Measurements from ENCODE around the gene BACH2.
A peak's percentile ranks its signal among the peaks of the same experiment; 100 is the strongest.
"Not testable (repeated sequence)": the region's sequence is repeated elsewhere in the genome, so short reads cannot be mapped to it uniquely, and the experiment has no call there.

The BACH2 gene

DNA sequence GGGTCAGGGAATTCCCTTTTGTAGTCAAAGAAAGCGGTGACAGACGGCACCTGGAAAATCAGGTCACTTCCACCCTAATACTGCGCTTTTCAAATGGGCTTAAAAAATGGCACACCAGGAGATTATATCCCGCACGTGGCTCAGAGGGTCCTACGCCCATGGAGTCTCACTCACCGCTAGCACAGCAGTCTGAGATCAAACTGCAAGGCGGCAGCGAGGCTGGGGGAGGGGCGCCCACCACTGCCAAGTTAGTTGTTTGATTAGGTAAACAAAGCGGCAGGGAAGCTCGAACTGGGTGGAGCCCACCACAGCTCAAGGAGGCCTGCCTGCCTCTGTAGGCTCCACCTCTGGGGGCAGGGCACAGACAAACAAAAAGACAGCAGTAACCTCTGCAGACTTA is 242.4 kb downstream of the BACH2 start:
- DNase-seq = not testable (repeated sequence)

DNA sequence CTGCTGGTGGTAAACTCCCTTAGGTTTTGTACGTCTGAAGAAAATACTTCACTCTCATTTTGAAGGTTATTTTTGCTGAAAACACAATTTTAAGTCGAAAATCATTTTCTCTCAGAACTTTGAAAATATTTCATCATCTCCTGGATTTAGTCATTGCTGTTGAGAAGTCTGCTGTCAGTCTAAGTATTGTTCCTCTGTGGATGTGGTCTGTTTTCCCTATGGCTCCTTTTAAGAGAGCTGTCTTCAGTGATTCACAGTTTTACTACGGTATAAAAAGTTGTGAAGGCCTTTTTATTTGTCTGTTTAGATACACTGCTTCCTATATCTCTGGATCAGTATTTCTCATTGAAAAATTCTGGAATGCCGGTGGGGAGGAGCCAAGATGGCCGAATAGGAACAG is 243.0 kb downstream of the BACH2 start:
- no peak for DNase-seq

DNA sequence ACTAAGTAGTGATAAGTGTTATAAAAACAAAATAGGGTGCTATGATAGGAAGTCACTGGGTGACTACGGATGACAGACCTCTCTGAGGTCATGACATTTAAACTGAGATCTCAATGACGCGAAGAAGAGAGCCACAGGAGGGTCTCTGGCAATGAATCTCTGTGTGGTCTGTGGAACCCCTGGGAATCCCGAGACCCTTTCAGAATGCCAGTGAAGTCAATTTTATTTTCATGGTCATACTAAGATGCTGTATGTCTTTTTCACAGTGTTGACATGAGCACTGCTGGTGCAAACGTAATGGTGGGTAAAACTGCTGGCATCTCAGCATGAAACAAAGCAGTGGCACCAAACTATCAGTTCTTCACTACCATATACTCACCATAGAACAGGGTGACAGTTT is 247.3 kb downstream of the BACH2 start:
- DNase-seq = no peak

DNA sequence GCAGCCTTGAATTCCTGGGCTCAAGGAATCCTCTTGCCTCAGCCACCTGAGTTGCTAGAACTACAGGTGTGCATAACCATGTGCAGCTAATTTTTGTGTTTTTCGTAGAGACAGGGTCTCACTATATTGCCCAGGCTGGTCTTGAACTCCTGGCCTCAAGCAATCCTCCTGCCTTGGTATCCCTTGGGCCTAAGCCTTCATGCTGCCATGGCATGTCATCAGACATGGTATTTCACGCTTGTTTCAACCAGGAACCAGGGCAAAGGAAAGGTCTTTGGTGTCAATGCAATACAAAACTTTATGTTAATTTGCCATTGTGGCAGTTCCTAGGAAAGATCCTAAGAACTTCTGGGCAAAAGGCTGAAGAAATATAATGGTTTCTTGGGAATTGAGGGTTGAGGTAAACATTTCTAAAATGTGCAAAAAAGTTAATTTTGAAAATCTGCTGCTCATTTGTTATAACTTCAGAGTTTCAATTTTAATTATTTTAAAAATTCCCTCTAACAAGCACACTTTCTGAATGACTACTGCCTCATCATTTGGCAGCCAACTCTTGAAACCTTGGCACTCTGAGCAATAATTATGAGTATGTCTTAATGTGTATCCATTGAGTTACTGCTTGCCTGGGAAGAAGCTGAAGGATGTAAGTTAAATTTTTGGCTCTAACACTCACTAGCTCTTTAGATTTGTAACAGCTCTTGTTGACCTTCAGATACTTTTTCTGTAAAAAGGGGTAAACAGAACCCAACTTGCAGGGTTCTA is 248.3 kb downstream of the BACH2 start:
- no peak for DNase-seq

DNA sequence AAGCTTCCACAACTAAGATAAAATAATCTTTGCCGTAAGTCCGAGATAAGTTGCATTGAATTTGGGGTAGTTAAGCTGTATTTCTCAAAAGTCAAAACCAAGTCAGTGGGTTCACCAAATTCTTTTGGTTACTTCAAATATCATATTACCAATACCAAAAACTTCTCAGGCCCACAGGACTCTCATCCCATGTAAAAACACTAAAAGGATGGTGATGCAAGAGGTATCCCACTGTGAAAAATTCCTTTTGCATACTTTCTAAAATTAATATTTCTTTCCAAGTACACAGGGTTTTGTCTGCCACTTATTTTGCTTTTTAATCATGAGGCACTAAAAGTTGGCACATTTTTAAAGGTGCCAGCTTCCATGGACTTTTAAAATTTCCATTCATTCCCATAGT is 251.1 kb downstream of the BACH2 start:
- no peak for DNase-seq

DNA sequence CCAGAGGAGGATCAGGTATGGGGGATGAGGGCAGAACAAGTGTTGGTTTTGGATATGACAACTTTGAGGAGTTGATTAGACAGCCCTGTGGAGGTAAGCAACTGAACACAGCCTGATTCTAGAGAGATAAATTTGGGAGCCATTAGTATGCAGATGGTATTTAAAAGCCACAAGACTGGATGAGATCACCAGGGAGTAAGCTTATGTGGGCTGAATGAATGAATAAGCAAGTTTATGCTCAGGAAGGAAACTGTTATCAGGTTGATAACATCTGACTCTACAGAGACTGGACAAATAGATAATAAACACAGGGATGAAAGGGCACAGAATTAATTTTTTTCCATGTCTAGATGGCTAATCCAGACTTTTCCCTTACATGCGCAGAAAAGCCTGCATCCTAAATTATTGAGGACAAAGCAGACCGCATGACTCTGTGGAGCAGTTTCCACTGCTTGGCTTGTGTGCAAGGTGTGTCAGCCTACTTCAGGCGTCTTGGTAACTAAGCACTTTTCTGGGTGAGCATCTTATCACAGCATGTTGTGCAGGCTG is 251.7 kb downstream of the BACH2 start:
- no peak for DNase-seq

DNA sequence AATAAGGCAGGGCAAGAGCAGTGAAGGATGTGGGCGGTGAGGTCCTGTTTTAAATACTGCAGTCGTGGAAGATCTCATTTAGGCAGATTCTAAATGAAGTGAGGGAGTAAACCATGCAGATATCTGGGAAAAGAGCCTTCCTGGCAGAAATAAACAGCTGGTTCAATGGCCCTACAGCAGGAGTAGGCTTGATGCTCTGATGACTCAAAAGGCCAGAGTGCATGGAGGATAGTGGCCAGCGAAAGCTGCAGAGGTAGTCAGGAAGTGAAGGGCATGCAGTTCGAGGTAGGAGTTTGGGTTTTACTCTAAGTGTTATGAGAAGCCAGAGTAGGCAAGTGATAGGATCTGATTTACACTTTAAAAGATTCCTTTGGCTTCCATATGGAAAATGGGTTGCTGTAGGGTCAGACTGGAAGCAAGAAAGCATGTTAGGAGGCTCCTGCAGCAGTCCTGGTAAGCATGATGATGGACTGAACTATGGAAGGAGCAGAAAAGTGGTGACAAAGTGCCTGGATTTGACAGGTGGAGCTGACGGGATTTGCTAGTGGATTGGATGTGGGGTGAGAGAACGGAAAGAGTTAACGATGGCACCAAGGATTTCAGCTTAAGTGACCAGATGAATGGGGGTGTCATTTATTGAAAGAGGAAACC is 252.3 kb downstream of the BACH2 start:
- DNase-seq = no peak

DNA sequence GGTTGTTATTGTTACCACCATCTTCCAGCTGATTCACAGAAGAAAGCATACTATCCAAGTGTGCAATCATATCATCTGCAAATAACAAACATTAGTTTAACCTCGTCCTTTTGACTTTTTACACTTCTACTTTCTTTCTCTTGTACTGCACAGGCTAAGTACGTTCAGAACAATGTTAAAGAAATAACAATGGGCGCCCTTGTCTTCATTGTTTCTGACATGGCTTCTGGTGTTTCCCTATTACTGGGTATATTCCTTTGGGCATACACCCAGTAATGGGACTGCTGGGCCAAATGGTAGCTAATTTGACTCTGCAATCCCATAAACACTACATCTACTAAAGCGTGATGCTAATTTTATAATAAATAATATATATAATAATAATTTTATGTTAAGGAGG is 255.7 kb downstream of the BACH2 start:
- DNase-seq = no peak

DNA sequence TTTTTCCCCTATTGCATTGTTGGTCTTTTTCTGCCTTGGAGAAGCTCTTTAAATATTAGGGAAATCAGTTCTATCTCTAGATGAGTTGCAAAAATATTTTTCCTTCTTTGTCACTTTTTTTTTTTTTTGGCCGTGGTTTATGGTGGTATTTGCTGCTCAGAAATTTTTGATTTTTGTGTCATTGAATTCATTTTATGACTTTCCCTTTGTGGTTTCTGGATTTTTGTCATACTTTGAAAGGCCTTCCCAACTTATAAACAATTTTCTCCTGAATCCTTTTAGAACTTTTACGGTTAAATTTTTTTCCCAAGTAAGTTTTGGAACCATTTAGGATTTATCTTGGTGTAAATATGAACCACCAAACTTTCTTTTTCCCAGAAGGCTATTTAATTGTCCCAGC is 256.7 kb downstream of the BACH2 start:
- DNase-seq = no peak

DNA sequence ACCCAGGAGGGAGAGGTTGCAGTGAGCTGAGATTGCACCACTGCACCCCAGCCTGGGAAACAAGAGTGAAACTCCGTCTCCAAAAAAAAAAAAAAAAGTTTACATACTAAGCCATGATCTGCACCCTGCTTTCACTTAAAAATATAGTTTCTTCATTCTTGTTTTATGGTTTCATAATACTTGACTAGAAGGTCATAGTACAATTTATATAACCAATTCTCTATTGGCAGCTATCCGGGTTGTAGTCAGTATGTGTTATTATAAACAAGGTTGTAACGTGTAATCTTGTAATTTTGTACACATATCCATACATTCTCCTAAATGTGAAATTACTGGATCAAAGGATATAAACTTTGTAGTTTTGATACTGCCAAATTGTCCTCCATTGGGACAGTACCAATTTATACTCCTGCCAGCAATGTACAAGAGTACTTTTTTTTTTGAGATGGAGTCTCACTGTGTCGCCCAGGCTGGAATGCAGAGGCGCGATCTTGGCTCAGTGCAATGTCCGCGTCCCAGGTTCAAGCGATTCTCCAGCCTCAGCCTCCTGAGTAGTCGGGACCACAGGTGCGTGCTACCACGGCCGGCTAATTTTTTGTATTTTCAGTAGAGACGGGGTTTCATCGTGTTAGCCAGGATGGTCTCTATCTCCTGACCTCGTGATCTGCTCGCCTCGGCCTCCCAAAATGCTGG is 257.5 kb downstream of the BACH2 start:
- DNase-seq = no peak

DNA sequence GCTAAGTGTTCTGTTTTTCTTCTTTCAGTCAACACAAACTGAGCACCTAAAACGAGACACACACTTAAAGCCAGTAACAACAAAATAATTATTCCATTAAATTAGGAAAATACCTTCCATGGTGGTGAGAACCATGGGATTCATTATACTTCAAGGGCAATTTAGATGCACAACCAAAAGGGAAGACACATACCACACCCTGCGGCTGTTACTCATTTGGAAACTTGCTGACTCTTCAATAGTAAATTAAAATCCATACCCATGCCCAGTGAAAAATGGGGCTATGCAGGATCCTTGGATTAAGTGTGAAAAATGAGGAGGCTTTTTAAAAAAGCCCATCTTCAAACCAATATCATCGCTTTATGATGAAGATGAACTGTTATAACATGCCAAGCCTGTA is 259.7 kb downstream of the BACH2 start:
- no peak for DNase-seq

DNA sequence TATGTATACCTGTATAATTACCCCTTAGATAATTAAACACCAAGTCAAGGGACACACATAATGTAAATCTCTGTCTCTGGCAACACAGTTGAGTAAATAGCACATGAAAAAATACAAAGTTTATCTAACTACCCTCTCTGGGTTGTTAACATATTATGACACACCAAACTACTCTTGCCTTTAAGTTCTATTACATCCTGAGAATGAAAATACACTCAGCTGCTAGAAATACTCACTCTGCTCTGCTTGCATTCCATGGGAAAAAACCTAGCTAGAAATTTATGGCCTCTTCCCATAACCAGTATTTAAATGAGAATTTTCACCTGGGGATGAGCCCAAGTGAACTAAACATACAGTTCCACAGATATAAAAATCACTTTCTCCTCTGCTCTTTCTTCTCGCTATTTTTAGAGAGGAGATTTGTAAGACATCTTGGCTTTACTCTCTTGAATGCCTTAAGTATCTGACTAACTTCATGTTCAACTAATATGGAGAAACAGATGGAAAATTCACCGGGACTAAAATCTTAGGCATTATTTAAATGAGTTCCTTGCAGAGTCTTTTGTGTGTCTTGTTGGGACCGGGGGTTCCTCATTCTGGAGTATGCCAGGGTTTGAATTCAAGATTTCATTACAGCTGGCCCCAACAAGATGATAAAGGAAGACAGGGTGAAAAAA is 261.5 kb downstream of the BACH2 start:
- DNase-seq = no peak

DNA sequence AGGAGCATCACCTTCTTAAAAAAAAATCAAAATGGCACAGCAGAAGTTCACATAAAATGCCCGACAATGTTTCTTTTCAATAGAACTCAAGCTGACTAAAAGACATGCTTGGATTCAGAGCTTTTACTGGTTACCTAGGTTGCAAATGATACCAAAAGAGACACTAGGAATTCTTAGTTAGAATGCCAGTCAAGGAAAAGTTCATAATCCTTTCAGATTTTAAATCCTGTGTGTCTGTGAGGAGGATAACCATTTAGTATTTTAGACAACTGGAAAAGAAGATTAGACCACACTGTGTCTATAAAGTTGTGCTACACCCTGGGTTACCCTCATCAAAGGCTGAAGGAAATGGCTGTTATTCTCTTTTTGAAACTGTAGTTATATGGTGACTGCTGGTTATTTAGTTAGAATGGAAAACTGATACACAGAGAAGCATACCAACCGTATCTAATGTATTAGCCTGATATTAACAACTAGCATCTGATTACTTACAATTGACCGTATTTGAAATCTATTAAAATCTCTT is 262.8 kb downstream of the BACH2 start:
- DNase-seq = no peak

DNA sequence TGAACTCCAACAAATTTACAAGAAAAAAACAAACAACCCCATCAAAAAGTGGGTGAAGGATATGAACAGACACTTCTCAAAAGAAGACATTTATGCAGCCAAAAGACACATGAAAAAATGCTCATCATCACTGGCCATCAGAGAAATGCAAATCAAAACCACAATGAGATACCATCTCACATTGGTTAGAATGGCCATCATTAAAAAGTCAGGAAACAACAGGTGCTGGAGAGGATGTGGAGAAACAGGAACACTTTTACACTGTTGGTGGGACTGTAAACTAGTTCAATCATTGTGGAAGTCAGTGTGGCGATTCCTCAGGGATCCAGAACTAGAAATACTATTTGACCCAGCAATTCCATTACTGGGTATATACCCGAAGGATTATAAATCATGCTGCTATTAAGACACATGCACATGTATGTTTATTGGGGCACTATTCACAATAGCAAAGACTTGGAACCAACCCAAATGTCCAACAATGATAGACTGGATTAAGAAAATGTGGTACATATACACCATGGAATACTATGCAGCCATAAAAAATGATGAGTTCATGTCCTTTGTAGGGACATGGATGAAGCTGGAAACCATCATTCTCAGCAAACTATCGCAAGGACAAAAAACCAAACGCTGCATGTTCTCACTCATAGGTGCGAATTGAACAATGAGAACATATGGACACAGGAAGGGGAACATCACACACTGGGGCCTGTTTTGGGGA is 264.0 kb downstream of the BACH2 start:
- DNase-seq = not testable (repeated sequence)

DNA sequence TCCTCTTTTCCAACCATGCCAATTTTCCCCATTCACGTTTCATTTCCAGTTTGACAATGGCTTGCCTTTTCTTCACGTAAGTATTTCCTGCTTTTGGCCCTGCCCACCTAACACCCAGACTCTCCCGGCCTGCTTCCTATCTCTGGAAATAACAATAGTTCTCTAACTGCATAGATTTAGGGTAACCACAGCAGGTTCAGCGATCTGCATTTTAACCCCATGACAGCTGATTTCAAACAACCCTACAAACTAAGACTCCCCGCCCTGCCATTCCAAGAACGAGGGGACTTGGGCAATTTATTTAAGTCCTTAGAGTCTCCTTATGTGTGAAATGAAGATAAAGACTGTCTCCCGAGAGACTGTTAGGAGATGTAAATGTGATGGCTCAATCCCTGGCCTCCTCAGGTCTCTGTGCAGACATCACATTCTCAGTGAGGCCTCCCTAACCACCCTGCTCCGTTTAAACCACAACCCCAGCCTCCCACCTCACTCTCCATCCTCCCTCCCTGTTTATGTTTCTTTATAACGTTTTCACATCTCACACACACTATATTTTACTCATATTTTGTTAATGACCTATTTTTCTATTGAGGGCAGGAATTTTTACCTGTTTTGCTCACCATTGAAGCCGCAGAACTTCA is 267.5 kb downstream of the BACH2 start:
- DNase-seq = no peak

DNA sequence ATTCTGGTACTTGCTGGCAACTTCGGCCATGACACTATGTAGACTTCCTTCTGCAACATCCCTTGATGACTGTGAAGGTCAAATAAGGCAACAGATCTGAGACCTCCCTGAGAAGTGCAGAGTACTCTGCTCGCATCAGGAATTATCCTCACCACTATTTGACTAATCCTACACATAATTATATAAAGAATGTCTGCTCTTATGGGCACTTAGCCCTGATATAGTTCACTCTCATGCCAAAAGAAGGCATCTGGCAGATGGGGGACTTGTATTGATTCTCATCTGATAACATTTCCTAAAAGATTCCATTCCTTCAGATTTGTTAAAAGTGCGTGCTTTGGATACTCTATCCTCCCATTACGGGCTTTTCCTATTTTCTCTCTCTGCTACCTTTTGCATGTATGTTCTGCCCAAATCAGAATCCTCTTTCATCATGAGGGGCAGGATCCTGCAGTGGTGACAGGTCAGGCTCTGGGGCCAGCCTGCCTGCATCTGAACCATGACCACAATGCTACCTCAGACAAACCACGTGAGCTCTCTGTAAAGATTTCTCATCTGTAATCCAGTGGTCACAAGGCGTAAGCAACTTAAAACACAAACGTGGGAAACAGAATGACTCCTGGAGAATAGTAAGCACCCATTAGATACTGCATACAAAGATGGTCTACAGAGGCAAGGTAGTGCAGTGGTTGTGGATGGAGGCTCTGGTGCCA is 268.4 kb downstream of the BACH2 start:
- no peak for DNase-seq

DNA sequence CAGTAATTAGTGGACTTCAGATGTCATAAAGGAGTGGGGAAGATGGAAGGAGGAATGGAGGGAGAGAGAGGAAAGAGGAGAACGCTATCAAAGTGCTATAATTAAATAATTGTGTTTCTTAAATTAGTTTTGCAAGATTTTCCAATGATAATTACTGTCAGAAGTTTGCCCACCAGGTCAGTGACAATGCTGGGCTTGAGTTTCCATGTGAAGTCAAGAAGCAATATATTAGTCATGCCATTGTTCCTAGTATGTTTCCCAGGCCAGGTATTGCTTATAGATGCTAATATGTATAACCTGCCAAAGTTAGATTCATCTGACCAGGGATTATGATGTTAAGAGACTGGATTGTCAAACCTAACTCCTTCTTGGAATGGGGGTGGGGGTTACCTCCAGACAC is 270.4 kb downstream of the BACH2 start:
- no peak for DNase-seq

DNA sequence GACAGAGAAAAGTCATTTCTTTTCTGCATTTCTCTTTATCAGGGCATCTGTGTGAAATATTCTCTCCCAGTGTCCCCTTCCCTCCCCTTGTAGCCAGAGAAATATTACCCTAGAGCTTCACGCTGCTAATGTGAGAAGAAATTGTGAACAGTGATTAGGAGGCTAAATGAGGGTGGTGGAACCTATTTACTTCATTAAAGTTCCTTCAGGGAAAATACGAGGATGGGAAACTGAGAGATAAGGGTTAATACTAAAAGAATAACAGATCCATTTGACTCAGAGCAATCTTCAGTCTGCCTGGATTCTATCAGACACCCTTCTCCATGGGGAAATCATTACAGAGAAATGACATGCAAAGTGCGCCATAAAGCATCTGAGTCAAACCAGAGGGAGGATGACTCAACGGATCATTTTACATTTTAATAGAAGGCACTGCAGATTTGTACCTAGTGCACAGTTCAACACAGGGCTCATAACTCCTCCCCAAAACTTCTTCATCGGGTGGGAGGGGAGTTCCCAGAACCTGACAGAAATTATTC is 271.1 kb downstream of the BACH2 start:
- no peak for DNase-seq

DNA sequence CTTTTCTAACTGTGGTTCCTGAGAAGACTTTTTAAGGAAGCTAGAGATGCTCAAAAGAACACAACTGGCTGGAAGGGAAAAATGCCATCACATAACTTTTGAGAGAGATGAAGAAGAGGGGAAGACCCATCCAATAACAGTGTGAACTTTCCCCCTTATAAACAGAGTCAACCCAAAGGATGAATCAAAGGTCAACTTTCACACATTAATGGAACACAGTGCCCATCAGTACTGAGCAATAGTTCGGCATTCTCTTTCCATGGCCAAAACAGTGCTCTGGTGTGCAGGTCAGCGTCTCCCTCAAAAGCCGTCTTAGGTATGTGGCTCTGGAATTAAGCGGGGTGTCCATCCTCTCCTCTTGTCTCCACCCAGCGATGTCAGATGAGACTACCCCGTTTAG is 272.0 kb downstream of the BACH2 start:
- DNase-seq = no peak

DNA sequence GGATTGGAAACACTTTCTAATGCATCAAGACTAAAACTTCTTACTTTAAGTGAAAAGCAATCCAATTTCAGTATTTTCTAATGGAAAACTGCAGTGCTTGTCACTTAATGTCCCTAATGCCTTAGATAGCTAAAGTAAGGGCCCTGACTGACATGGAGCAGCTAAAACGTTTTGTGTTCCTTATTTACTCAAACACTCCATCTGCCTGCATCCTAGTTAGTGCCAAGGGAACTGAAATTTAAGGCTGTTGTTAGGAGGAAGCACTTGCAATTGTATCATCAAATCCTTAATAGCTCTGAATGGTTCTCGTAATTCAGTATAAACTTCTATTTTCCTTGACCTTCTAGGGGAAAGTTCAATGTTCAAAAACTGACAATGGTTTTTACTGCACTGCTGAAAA is 274.9 kb downstream of the BACH2 start:
- peak; percentile 76 for DNase-seq

DNA sequence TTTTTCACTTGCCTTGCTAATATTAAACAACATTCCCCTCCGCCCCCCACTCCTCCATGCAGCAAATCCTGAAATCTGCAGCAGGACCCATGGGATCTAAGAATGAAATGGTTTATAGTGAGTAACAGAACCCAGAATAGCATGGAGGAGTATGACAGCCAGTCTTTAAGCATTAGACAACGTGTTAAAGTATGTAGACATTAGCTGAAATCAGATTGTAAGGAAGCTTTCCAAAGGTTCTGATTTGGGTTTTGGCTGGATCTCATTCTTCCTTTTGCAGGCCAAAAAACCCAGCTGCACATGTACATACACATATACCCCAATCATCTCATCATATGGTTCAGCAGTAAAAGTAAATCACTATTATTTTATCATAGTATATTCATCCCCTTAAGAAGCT is 275.9 kb downstream of the BACH2 start:
- no peak for DNase-seq
